ENCODE results near the gene LRCH3.

DNA sequence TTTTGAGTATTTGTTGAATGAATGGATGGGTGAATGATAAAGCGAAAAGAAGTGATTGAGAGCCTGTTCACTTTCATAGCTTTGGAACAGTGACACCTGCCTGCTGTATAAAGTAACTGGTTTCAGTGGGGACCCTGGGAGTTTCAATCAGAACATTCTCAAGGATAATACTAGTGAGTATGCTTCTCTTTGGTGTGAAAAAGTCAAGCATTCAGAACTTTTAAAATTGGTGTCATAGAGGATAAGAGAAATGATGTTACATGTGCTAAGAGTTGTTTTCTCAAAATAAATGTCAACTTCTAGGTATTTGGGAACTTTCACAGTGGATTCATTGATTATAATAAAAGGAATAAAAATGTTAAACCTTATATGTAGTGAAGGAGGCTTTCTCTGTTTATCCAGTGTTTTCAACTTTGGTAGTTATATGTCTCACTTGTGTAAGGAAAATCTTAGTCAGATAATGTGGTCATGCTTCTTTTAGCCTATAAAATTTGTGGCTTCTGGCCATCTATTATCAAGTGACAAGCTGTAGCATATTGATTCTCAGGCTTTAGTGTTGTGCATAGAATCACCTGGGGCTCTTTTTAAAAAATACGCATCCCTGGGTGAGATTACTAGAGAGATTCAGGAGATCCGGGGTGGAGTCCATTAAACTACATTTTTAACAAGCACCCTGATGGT is 11.9 kb downstream of the LRCH3 start:
- TF ChIP-seq TAF1 (IDR thresholded peaks at IDR 0.05; ENCODE audit: low read depth), result no peak
- TF ChIP-seq EZH2 (IDR thresholded peaks at IDR 0.05; ENCODE audit: borderline replicate concordance, insufficient read depth, low read length, poor library complexity, severe bottlenecking), result no peak
- no peak for TF ChIP-seq SMC3 (conservative IDR thresholded peaks at IDR 0.05; ENCODE audit: poor library complexity)
- no peak for TF ChIP-seq POLR2AphosphoS5 (IDR thresholded peaks at IDR 0.05)
- TF ChIP-seq, protein P1, sequence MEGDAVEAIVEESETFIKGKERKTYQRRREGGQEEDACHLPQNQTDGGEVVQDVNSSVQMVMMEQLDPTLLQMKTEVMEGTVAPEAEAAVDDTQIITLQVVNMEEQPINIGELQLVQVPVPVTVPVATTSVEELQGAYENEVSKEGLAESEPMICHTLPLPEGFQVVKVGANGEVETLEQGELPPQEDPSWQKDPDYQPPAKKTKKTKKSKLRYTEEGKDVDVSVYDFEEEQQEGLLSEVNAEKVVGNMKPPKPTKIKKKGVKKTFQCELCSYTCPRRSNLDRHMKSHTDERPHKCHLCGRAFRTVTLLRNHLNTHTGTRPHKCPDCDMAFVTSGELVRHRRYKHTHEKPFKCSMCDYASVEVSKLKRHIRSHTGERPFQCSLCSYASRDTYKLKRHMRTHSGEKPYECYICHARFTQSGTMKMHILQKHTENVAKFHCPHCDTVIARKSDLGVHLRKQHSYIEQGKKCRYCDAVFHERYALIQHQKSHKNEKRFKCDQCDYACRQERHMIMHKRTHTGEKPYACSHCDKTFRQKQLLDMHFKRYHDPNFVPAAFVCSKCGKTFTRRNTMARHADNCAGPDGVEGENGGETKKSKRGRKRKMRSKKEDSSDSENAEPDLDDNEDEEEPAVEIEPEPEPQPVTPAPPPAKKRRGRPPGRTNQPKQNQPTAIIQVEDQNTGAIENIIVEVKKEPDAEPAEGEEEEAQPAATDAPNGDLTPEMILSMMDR (IDR thresholded peaks at IDR 0.05; ENCODE audit: poor library complexity, severe bottlenecking), result peak; percentile 13
- TF ChIP-seq RAD21 (conservative IDR thresholded peaks at IDR 0.05), result no peak
- no peak for TF ChIP-seq MXI1 (conservative IDR thresholded peaks at IDR 0.05; ENCODE audit: poor library complexity, severe bottlenecking)
- TF ChIP-seq EP300 (conservative IDR thresholded peaks at IDR 0.05; ENCODE audit: poor library complexity, severe bottlenecking), result no peak
- TF ChIP-seq, protein P2, sequence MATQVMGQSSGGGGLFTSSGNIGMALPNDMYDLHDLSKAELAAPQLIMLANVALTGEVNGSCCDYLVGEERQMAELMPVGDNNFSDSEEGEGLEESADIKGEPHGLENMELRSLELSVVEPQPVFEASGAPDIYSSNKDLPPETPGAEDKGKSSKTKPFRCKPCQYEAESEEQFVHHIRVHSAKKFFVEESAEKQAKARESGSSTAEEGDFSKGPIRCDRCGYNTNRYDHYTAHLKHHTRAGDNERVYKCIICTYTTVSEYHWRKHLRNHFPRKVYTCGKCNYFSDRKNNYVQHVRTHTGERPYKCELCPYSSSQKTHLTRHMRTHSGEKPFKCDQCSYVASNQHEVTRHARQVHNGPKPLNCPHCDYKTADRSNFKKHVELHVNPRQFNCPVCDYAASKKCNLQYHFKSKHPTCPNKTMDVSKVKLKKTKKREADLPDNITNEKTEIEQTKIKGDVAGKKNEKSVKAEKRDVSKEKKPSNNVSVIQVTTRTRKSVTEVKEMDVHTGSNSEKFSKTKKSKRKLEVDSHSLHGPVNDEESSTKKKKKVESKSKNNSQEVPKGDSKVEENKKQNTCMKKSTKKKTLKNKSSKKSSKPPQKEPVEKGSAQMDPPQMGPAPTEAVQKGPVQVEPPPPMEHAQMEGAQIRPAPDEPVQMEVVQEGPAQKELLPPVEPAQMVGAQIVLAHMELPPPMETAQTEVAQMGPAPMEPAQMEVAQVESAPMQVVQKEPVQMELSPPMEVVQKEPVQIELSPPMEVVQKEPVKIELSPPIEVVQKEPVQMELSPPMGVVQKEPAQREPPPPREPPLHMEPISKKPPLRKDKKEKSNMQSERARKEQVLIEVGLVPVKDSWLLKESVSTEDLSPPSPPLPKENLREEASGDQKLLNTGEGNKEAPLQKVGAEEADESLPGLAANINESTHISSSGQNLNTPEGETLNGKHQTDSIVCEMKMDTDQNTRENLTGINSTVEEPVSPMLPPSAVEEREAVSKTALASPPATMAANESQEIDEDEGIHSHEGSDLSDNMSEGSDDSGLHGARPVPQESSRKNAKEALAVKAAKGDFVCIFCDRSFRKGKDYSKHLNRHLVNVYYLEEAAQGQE (IDR thresholded peaks at IDR 0.05; ENCODE audit: borderline replicate concordance), result no peak

Measured in neural cell (in vitro differentiated cells).